HCT116 (cell line): ENCODE data around the gene TMEM238L. TPM values are rescaled to one million over a fixed set of nuclear protein-coding genes. Genes with fewer than 3 reads are reported as not detected.

Source experiments
- ATAC-seq: fragments of 200-7000 bp; cut with Tn5 transposase; 2 replicates; pipeline ENCODE4 v1.9.1; 2020; ENCODE audit warnings: mild to moderate bottlenecking, moderate library complexity
- BruUV-seq: library from RNA; stranded (reverse); fragments of 400-500 nt; replicated peaks from 2 replicates; lab custom pipeline; 2021; lab: Mats Ljungman, UMichigan
- CTCF ChIA-PET: fragments of 300-600 bp; sonication (Branson Sonifier 250); formaldehyde crosslinking; loops from one replicate; lab custom pipeline; 2021; ENCODE audit warnings: antibody characterized with exemption; lab: Charles Lee
- POLR2A ChIA-PET: fragments of 300-600, 350-600 bp; sonication (Branson Sonifier 250); formaldehyde crosslinking; loops from one replicate; lab custom pipeline; 2021; ENCODE audit warnings: antibody characterized with exemption; lab: Charles Lee
- RAD21 ChIA-PET, 2 experiments: fragments of 300-600 bp; sonication (Branson Sonifier 250); formaldehyde crosslinking; loops; one replicate each; lab custom pipeline; 2023; ENCODE audit warnings: low total read pairs in 2 of 2; ENCODE audit not compliant: uncharacterized antibody in 2 of 2, unreplicated experiment in 2 of 2, low non-redundant PET in 1 of 2; lab: Charles Lee
- DNase-seq: peaks from one replicate; pipeline ENCODE4 v3.0.0-alpha.2; 2010; ENCODE audit warnings: low read depth, low spot score
- H2AFZ ChIP-seq: fragments of 200-600 bp; shearing (Covaris generic), sonication (generic); 2 replicates; pipeline ENCODE4 v1.6.1; 2017; ENCODE audit warnings: low read depth, mixed run types, mixed read lengths, antibody characterized with exemption, low read length; ENCODE audit not compliant: poor library complexity, severe bottlenecking
- H3K27ac ChIP-seq: 2 replicates; pipeline ENCODE4 v1.5.1; 2012; ENCODE audit warnings: low read depth, low read length
- H3K27me3 ChIP-seq: fragments of 200-600 bp; sonication (generic); 2 replicates; pipeline ENCODE4 v1.6.1; 2016; ENCODE audit warnings: mixed run types, low read length, mixed read lengths; ENCODE audit not compliant: insufficient read depth
- H3K36me3 ChIP-seq, 2 experiments: fragments of 200-500 bp in 1 of 2; fragments of 200-600 bp in 1 of 2; sonication (Bioruptor generic) in 1 of 2; sonication (generic) in 1 of 2; 2 replicates each; pipeline versions ENCODE4 v1.5.1 to v1.6.1; 2014 to 2016; ENCODE audit warnings: low read length in 2 of 2, inconsistent platforms in 1 of 2, mixed read lengths in 1 of 2, mixed run types in 1 of 2; ENCODE audit not compliant: insufficient read depth in 2 of 2, control insufficient read depth in 1 of 2
- H3K4me1 ChIP-seq, 2 experiments: fragments of 200-600 bp in 1 of 2; sonication (generic) in 1 of 2; 2 replicates each; pipeline versions ENCODE4 v1.5.1 to v1.6.1; 2012 to 2017; ENCODE audit warnings: low read length in 2 of 2, inconsistent platforms in 1 of 2, mild to moderate bottlenecking in 1 of 2, mixed read lengths in 1 of 2, mixed run types in 1 of 2, moderate library complexity in 1 of 2; ENCODE audit not compliant: insufficient read depth in 2 of 2, control insufficient read depth in 1 of 2
- H3K4me2 ChIP-seq: fragments of 200-600 bp; sonication (generic); 2 replicates; pipeline ENCODE4 v1.6.1; 2017; ENCODE audit warnings: mixed run types, low read length, mixed read lengths
- H3K4me3 ChIP-seq, 2 experiments: fragments of 200-600 bp in 1 of 2; sonication (generic) in 1 of 2; replicated peaks in 1 of 2; 2 replicates each; pipeline ENCODE4 v1.5.1; 2011 to 2016; ENCODE audit warnings: low read length in 2 of 2, control low read depth in 1 of 2, low read depth in 1 of 2, mild to moderate bottlenecking in 1 of 2, mixed read lengths in 1 of 2, mixed run types in 1 of 2
- H3K79me2 ChIP-seq: fragments of 200-600 bp; sonication (generic); 2 replicates; pipeline ENCODE4 v1.6.1; 2017; ENCODE audit warnings: mild to moderate bottlenecking, mixed run types, low read length, moderate library complexity, mixed read lengths; ENCODE audit not compliant: insufficient read depth
- H3K9ac ChIP-seq: fragments of 200-600 bp; sonication (generic); 2 replicates; pipeline ENCODE4 v1.6.1; 2016; ENCODE audit warnings: low read length, mixed read lengths
- H3K9me2 ChIP-seq: fragments of 200-600 bp; sonication (generic), shearing (Covaris generic); 2 replicates; pipeline ENCODE4 v1.6.1; 2017; ENCODE audit warnings: mixed run types, mild to moderate bottlenecking, moderate library complexity; ENCODE audit not compliant: insufficient read depth
- H3K9me3 ChIP-seq, 2 experiments: fragments of 200-500 bp in 1 of 2; fragments of 200-600 bp in 1 of 2; sonication (Bioruptor generic) in 1 of 2; sonication (generic) in 1 of 2; 2 replicates each; pipeline ENCODE4 v1.6.1; 2014 to 2017; ENCODE audit warnings: low read length in 2 of 2, mixed read lengths in 2 of 2, inconsistent platforms in 1 of 2, low read depth in 1 of 2, mild to moderate bottlenecking in 1 of 2, mixed run types in 1 of 2, moderate library complexity in 1 of 2; ENCODE audit not compliant: control insufficient read depth in 1 of 2, insufficient read depth in 1 of 2
- H4K20me1 ChIP-seq: fragments of 200-600 bp; sonication (generic), shearing (Covaris generic); 2 replicates; pipeline ENCODE4 v1.6.1; 2017; ENCODE audit warnings: mixed run types, mild to moderate bottlenecking, moderate library complexity; ENCODE audit not compliant: insufficient read depth
- CBX3 ChIP-seq: IDR thresholded peaks from 2 replicates; pipeline ENCODE4 v1.6.1; 2012; ENCODE audit warnings: low read depth
- CEBPB ChIP-seq: IDR thresholded peaks from 2 replicates; pipeline ENCODE4 v1.6.1; 2012; ENCODE audit warnings: low read depth
- CTCF ChIP-seq, 3 experiments: fragments of 200-600 bp in 1 of 3; sonication (generic) in 1 of 3; IDR thresholded peaks in 2 of 3; conservative IDR thresholded peaks in 1 of 3; 2 replicates each; pipeline ENCODE4 v1.5.1; 2012 to 2017; ENCODE audit warnings: low read depth in 2 of 3, low read length in 2 of 3, antibody characterized with exemption in 1 of 3, borderline replicate concordance in 1 of 3, control low read depth in 1 of 3, mild to moderate bottlenecking in 1 of 3, mixed read lengths in 1 of 3, mixed run types in 1 of 3, moderate library complexity in 1 of 3; ENCODE audit not compliant: insufficient read depth in 1 of 3
- EZH2 ChIP-seq: fragments of 200-600 bp; sonication (generic); IDR thresholded peaks from 2 replicates; pipeline ENCODE4 v1.6.1; 2017; ENCODE audit warnings: antibody characterized with exemption, mixed run types
- FOSL1 ChIP-seq: IDR thresholded peaks from 2 replicates; pipeline ENCODE4 v1.6.1; 2012; ENCODE audit warnings: low read depth
- JUND ChIP-seq: IDR thresholded peaks from 2 replicates; pipeline ENCODE4 v1.6.1; 2012
- MAX ChIP-seq: IDR thresholded peaks from 2 replicates; pipeline ENCODE4 v1.6.1; 2012
- POLR2A ChIP-seq: IDR thresholded peaks from 2 replicates; pipeline ENCODE4 v1.7.0; 2011; ENCODE audit warnings: borderline replicate concordance; ENCODE audit not compliant: insufficient read depth, insufficient read length; ENCODE audit errors: extremely low read depth
- REST ChIP-seq: IDR thresholded peaks from 2 replicates; pipeline ENCODE4 v1.6.1; 2012; ENCODE audit warnings: low read depth
- SIN3A ChIP-seq: IDR thresholded peaks from 2 replicates; pipeline ENCODE4 v1.6.1; 2012; ENCODE audit warnings: low read depth
- SRF ChIP-seq: IDR thresholded peaks from 2 replicates; pipeline ENCODE4 v1.6.1; 2012; ENCODE audit warnings: low read depth
- YY1 ChIP-seq: IDR thresholded peaks from 2 replicates; pipeline ENCODE4 v1.6.1; 2011; ENCODE audit warnings: low read length, low read depth, moderate library complexity, mild to moderate bottlenecking; ENCODE audit not compliant: insufficient replicate concordance; ENCODE audit errors: extremely low read depth
- ZNF274 ChIP-seq: fragments of 200-500 bp; sonication (Bioruptor generic); IDR thresholded peaks from 2 replicates; pipeline ENCODE4 v1.6.1; 2014; ENCODE audit warnings: mild to moderate bottlenecking, low read depth, low read length, inconsistent platforms
- intact Hi-C: fragments of 100-400 bp; cut with micrococcal nuclease; formaldehyde crosslinking; loops from 2 replicates; pipeline ENCODE4 v1.10.0; 2022
- total RNA-seq: library from RNA; stranded (reverse); gene quantifications from one replicate; pipeline ENCODE4 v1.2.1, GENCODE V29; 2021; ENCODE audit not compliant: unreplicated experiment

TMEM238L gene
- total RNA-seq, 1 experiment from 2014 or later = not detected

DNA sequence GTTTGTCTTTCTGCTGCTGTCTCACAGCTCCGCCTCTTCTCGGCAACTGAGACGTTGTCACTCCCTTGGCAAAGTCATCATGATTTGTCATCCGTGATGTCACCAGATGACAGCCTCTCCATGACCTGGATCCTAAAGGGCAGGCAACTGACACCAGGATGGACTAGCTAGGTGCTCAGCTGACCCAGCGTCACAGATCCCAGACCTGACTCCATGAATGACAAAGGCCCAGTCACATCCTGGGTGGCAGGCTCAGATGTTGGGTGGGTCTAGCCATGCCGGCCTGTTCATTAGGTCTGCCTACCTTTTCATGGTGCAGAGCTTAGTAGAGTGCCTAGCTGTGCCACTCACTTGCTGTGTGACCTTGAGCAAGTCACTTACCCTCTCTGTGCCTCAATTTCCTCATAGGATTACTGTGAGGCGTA lies 3.8 kb upstream of the TMEM238L start (continued):
- TF ChIP-seq CTCF (IDR thresholded peaks at IDR 0.05 in 2 of 3, conservative IDR thresholded peaks at IDR 0.05 in 1 of 3; ENCODE audit: borderline replicate concordance in 1 of 3, insufficient read depth in 1 of 3, low read depth in 2 of 3, low read length in 2 of 3) (no peak), CBX3 (no peak), JUND (no peak), SIN3A (no peak), MAX (no peak), ZNF274 (no peak)

DNA sequence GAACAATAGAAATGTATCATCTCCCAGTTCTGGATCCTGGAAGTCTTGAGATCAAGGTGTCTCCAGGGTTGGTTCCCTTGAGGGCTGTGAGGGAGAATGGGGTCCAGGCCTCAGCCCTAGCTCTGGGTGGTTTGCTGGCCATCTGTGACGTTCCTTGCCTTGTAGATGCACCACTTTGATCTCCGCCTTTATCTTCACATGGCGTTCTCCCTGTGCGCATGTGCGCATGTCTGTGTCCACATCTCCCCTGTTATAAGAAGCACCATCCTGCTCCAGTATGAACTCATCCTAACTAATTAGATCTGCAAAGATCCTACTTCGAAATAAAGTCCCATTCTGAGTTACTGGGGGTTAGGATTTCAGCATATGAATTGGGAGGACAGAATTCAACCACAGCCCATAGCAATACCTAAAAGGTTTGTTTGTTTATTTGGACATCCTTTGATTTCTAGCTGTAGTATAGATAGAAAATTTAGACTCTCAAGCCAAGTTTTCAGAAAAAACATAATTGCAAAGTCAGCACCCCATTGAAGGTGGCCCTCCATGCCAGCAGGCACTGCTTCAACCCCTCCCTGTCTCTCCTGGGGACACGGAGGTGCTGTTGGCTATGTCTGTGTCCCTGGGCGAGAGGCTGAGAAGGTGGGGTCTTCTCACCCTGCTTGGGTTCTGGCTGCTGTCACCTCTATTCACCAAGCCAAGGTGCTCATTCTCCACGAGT lies 2.8 kb upstream of the TMEM238L start:
- H3K27ac ChIP-seq = no peak overlapping the region
- no peak overlapping the region for H3K4me3 ChIP-seq
- ChIA-PET CTCF (no interaction called here), RAD21 (no interaction called here), POLR2A (no interaction called here)
- H3K36me3 ChIP-seq = no peaks in the 10 kb centered on the region
- intact Hi-C loops = no loop called here
- DNase-seq (no peak), ATAC-seq (no peak)
- no peaks in the 10 kb centered on the region for H3K27me3 ChIP-seq
- H3K9ac ChIP-seq = no peak overlapping the region
- H3K4me1 ChIP-seq = no peaks in the 10 kb centered on the region
- H3K79me2 ChIP-seq = no peaks in the 10 kb centered on the region
- no peaks in the 10 kb centered on the region for H3K9me3 ChIP-seq
- no peak overlapping the region for H2AFZ ChIP-seq
- H3K9me2 ChIP-seq = no peaks in the 10 kb centered on the region
- no peak overlapping the region for H3K4me2 ChIP-seq
- no TSS peak for BruUV-seq
- no peaks in the 10 kb centered on the region for H4K20me1 ChIP-seq
- TF ChIP-seq CBX3 = no peak
- TF ChIP-seq CTCF (IDR thresholded peaks at IDR 0.05 in 2 of 3, conservative IDR thresholded peaks at IDR 0.05 in 1 of 3; ENCODE audit: borderline replicate concordance in 1 of 3, insufficient read depth in 1 of 3, low read depth in 2 of 3, low read length in 2 of 3) = no peak
- no peak for TF ChIP-seq POLR2A
- no peak for TF ChIP-seq SIN3A
- no peak for TF ChIP-seq YY1
- TF ChIP-seq ZNF274 = no peak
- no peak for TF ChIP-seq MAX
- TF ChIP-seq SRF = no peak
- no peak for TF ChIP-seq FOSL1
- no peak for TF ChIP-seq REST
- no peak for TF ChIP-seq EZH2
- no peak for TF ChIP-seq CEBPB
